ENCODE data around the gene MYORG. TPM values are rescaled to one million over a fixed set of nuclear protein-coding genes. Genes with fewer than 3 reads are reported as not detected.

MYORG gene
- 1 to 10 TPM; 1.9 to 2.9 TPM for total RNA-seq

- no peaks in the 10 kb centered on the region for H3K36me3 Mint-ChIP-seq
- CTCF ChIA-PET: interaction anchor here (0.6 to 7.8 kb wide), 13 partner anchors 12 to 563 kb away, joined by 3 to 68 read pairs (median 4); partner anchors contain the start of genes DCTN3 and SIGMAR1
- no peaks in the 10 kb centered on the region for H3K27me3 Mint-ChIP-seq
- H3K4me1 Mint-ChIP-seq (ENCODE audit: low read depth): peaks cover 30% of the 10 kb centered on the region
- H3K9me3 Mint-ChIP-seq: no peaks in the 10 kb centered on the region
- H3K4me3 Mint-ChIP-seq: peak within 1 kb of the TSS; percentile 78
- DNase-seq: peak; percentile 99
- intact Hi-C loops (cut with micrococcal nuclease): loop anchor here (1.0 to 2.0 kb wide), 4 partner anchors 82 to 328 kb away; partner anchors contain the start of genes DNAI1, FAM219A, RPP25L and UBAP2
- POLR2A ChIA-PET: interaction anchor here (0.6 to 1.8 kb wide), 3 partner anchors 10 to 326 kb away, joined by 3 to 8 read pairs (median 3); no protein-coding TSS in a partner anchor
- H3K27ac Mint-ChIP-seq: no peak within 1 kb of the TSS
Measured at GRCh38 chr9:34376596-34377403, at the start of gene MYORG. TSS of gene MYORG (minus strand) at chr9:34376898. CDS start at chr9:34372943, 3,955 bp downstream.

DNA sequence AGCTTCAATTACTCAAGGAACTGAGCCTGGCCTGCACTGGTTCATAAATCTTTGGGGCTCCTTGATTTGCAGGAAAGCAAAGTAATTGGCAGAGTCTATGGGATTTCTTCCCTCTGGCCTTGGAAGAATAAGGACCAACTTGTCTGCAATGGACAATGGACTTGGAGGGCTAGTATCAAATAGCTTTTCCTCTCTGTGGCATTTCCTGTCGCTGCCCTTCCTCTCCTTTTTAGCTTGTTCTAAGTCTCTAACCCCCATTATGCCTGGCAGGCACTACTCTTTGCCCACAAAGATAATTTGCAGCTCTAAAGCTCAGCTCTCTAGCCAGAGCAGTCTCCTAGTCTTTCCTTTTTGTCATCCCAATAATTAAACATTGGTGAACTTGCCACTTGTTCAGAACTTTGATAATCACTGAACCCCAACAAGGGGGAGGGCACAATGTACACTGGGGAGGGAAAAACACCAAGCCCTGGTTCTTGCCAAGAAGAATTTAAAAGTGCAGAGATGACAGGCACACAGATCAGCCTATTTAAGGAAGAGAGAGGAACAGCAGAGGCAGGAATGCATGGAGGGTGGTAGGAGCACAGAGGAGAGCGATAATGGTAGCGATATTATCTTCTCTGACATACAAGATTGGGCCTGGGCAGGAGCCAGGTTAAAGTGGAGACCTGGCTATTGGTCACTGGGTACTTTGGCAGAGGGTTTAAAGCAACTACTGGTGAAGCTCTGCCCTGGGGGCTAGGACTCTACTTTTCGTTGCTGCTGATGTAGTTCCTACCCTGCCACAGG lies 43.2 kb upstream of the MYORG start:
- Mint-ChIP-seq H3K9me3 (no peaks in the 10 kb centered on the region), H3K27me3 (no peaks in the 10 kb centered on the region), H3K4me1 (ENCODE audit: low read depth) (no peaks in the 10 kb centered on the region), H3K36me3 (no peaks in the 10 kb centered on the region), H3K4me3 (no peak overlapping the region), H3K27ac (no peak overlapping the region)
- CTCF ChIA-PET: interaction anchor here (0.7 to 0.9 kb wide), 2 partner anchors 84 to 172 kb away, joined by 3 read pairs; no protein-coding TSS in a partner anchor
- DNase-seq: no peak
- intact Hi-C loops (cut with micrococcal nuclease): no loop called here
- POLR2A ChIA-PET: no interaction called here

DNA sequence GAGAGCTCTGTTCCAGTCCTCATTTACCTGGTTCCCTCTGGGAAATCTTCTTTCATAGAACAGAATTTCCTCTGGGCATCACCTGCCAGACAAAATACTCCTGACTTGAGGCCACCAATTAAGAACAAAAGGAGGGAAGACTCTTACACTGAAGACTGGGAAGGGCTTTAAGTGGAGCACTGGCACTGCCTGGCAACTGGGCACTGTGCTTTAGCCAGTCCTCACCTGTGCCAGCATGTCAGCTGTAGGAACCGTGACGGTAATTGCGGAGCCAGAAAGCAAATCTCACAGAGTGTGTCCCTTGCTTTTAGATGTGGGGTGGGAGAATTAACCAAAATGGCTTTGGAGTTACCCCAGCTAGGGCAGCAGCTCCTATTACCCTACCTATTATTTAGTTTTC lies 41.0 kb upstream of the MYORG start:
- Mint-ChIP-seq H3K9me3 (no peaks in the 10 kb centered on the region), H3K36me3 (no peaks in the 10 kb centered on the region), H3K27me3 (no peaks in the 10 kb centered on the region), H3K27ac (no peak overlapping the region), H3K4me3 (no peak overlapping the region), H3K4me1 (ENCODE audit: low read depth) (no peaks in the 10 kb centered on the region)
- CTCF ChIA-PET: interaction anchor here (3.7 kb wide), 1 partner anchor 14 kb away, joined by 15 read pairs; no protein-coding TSS in a partner anchor
- no peak for DNase-seq
- POLR2A ChIA-PET: no interaction called here
- intact Hi-C loops (cut with micrococcal nuclease): no loop called here

GRCh38 chr9:34413231-34413852 lies 36.6 kb upstream of the MYORG start:
- Mint-ChIP-seq H3K4me1 (ENCODE audit: low read depth) (no peaks in the 10 kb centered on the region), H3K27ac (no peak overlapping the region), H3K27me3 (no peaks in the 10 kb centered on the region), H3K4me3 (no peak overlapping the region), H3K9me3 (no peaks in the 10 kb centered on the region), H3K36me3 (no peaks in the 10 kb centered on the region)
- CTCF ChIA-PET: interaction anchor here (0.7 to 2.4 kb wide), 4 partner anchors 10 to 191 kb away, joined by 3 to 13 read pairs (median 4); no protein-coding TSS in a partner anchor
- intact Hi-C loops (cut with micrococcal nuclease): no loop called here
- POLR2A ChIA-PET: no interaction called here
- DNase-seq: peak; percentile 50

- intact Hi-C loops (cut with micrococcal nuclease): no loop called here
- H3K36me3 Mint-ChIP-seq: no peaks in the 10 kb centered on the region
- ChIA-PET CTCF (interaction anchor here (1.1 to 2.4 kb wide), 3 partner anchors 9 to 193 kb away, joined by 3 to 13 read pairs (median 4); no protein-coding TSS in a partner anchor), POLR2A (no interaction called here)
- no peak for DNase-seq
- no peak overlapping the region for H3K27ac Mint-ChIP-seq
- no peaks in the 10 kb centered on the region for H3K27me3 Mint-ChIP-seq
- no peaks in the 10 kb centered on the region for H3K9me3 Mint-ChIP-seq
- H3K4me1 Mint-ChIP-seq (ENCODE audit: low read depth): no peaks in the 10 kb centered on the region
- no peak overlapping the region for H3K4me3 Mint-ChIP-seq
Measured at GRCh38 chr9:34412336-34412735, 35.6 kb upstream of the MYORG start.

- POLR2A ChIA-PET: no interaction called here
- no peak for DNase-seq
- no peaks in the 10 kb centered on the region for H3K4me1 Mint-ChIP-seq (ENCODE audit: low read depth)
- H3K36me3 Mint-ChIP-seq: no peaks in the 10 kb centered on the region
- no peak overlapping the region for H3K27ac Mint-ChIP-seq
- H3K27me3 Mint-ChIP-seq: no peaks in the 10 kb centered on the region
- no peak overlapping the region for H3K4me3 Mint-ChIP-seq
- intact Hi-C loops (cut with micrococcal nuclease): no loop called here
- CTCF ChIA-PET: interaction anchor here (0.6 to 1.3 kb wide), 2 partner anchors 32 to 195 kb away, joined by 3 to 6 read pairs; no protein-coding TSS in a partner anchor
- no peaks in the 10 kb centered on the region for H3K9me3 Mint-ChIP-seq
Measured at GRCh38 chr9:34409154-34409553, 32.5 kb upstream of the MYORG start.

- ChIA-PET POLR2A (no interaction called here), CTCF (interaction anchor here (1.3 kb wide), 1 partner anchor 196 kb away, joined by 6 read pairs; no protein-coding TSS in a partner anchor)
- H3K27me3 Mint-ChIP-seq: no peaks in the 10 kb centered on the region
- intact Hi-C loops (cut with micrococcal nuclease): no loop called here
- no peak for DNase-seq
- H3K9me3 Mint-ChIP-seq: no peaks in the 10 kb centered on the region
- no peak overlapping the region for H3K27ac Mint-ChIP-seq
- peaks cover 2% of the 10 kb centered on the region for H3K36me3 Mint-ChIP-seq
- no peak overlapping the region for H3K4me3 Mint-ChIP-seq
- H3K4me1 Mint-ChIP-seq (ENCODE audit: low read depth): no peaks in the 10 kb centered on the region
Measured at GRCh38 chr9:34408173-34408572, 31.5 kb upstream of the MYORG start.

DNA sequence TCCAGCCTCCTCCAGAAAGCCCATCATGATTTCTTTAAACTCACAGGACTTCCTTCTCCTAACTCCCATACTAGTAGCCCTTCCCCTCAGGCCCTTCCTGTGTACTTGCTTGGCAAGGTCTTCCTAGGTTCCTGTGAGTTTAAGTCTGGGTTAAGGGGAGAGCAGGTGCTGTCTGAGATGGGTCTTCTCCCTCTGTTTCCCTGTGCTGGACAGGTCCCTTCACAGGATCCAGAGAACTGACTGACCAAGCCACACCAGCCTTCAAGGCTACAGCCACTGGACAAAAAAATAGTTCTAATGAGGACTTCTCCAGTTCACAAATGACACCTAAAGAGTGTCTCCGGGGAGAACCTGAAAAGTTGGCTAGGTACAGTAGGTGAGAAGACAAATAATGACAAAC lies 29.5 kb upstream of the MYORG start:
- Mint-ChIP-seq H3K27ac (no peak overlapping the region), H3K9me3 (no peaks in the 10 kb centered on the region), H3K4me1 (ENCODE audit: low read depth) (no peaks in the 10 kb centered on the region), H3K27me3 (no peaks in the 10 kb centered on the region), H3K4me3 (no peak overlapping the region), H3K36me3 (peaks cover 4% of the 10 kb centered on the region)
- intact Hi-C loops (cut with micrococcal nuclease): no loop called here
- CTCF ChIA-PET: interaction anchor here (0.9 to 3.2 kb wide), 5 partner anchors 10 to 186 kb away, joined by 3 to 41 read pairs (median 12); no protein-coding TSS in a partner anchor
- POLR2A ChIA-PET: no interaction called here
- DNase-seq: no peak

DNA sequence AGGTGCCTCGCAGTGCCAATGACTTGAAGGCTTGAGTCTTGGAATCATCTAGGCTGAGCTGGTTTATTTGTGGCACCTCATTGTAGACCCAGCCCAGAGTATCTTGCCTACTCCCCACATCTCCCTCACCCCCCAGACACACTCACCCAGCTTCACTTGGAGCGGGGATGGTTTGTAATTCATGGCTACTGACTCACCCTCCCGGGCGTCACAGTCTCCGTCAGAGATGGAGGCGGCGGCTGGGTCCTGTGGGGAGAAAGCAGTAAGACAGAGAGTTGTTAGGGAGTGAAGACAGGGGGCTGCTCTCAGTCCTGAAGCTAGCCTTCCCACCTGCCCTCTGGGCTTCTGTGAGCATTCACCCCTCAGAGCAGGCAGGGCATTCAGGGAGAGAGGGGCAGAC lies 29.0 kb upstream of the MYORG start:
- Mint-ChIP-seq H3K4me3 (no peak overlapping the region), H3K4me1 (ENCODE audit: low read depth) (no peaks in the 10 kb centered on the region), H3K9me3 (no peaks in the 10 kb centered on the region), H3K27ac (no peak overlapping the region), H3K27me3 (no peaks in the 10 kb centered on the region), H3K36me3 (peaks cover 4% of the 10 kb centered on the region)
- CTCF ChIA-PET: interaction anchor here (0.6 to 3.2 kb wide), 8 partner anchors 11 to 228 kb away, joined by 3 to 41 read pairs (median 10); partner anchors contain the start of gene MYORG
- intact Hi-C loops (cut with micrococcal nuclease): no loop called here
- DNase-seq: no peak
- POLR2A ChIA-PET: no interaction called here

- no peaks in the 10 kb centered on the region for H3K27me3 Mint-ChIP-seq
- ChIA-PET CTCF (interaction anchor here (0.5 to 3.2 kb wide), 64 partner anchors 9 to 405 kb away, joined by 3 to 41 read pairs (median 4); partner anchors contain the start of genes DNAI1, ENHO, FAM219A and MYORG), POLR2A (interaction anchor here (0.7 kb wide), 1 partner anchor 208 kb away, joined by 3 read pairs; the partner anchor contains the start of gene RPP25L)
- H3K4me3 Mint-ChIP-seq: no peak overlapping the region
- DNase-seq: peak; percentile 71
- peaks cover 4% of the 10 kb centered on the region for H3K36me3 Mint-ChIP-seq
- H3K9me3 Mint-ChIP-seq: no peaks in the 10 kb centered on the region
- H3K27ac Mint-ChIP-seq: no peak overlapping the region
- intact Hi-C loops (cut with micrococcal nuclease): loop anchor here (1.0 to 5.0 kb wide), 3 partner anchors 97 to 189 kb away; no protein-coding TSS in a partner anchor
- H3K4me1 Mint-ChIP-seq (ENCODE audit: low read depth): no peaks in the 10 kb centered on the region
Measured at GRCh38 chr9:34403554-34404380, 27.1 kb upstream of the MYORG start.

Data from activated CD4-positive, alpha-beta memory T cell treated with anti-CD3 and anti-CD28 coated beads for 36 hours (primary cell).